Dendritic cell treated with granulocyte-macrophage colony-stimulating factor and Interleukin-4, amounts not matched to agents 40 ng/mL and 50 ng/mL, for 4 days (primary cell): Measurements from ENCODE around the gene PDIA2.

Experiments used
- H3K27ac Mint-ChIP-seq: one replicate; pipeline ENCODE4 v1.8.0; 2022; ENCODE audit warnings: mild to moderate bottlenecking, mixed read lengths
- H3K27me3 Mint-ChIP-seq: one replicate; pipeline ENCODE4 v1.8.0; 2022; ENCODE audit warnings: mild to moderate bottlenecking, mixed read lengths
- H3K36me3 Mint-ChIP-seq: one replicate; pipeline ENCODE4 v1.8.0; 2022; ENCODE audit warnings: low read depth, mixed read lengths
- H3K4me1 Mint-ChIP-seq: one replicate; pipeline ENCODE4 v1.8.0; 2022; ENCODE audit warnings: low read depth, mixed read lengths
- H3K4me3 Mint-ChIP-seq: one replicate; pipeline ENCODE4 v1.8.0; 2022; ENCODE audit warnings: mild to moderate bottlenecking, moderate library complexity, mixed read lengths
- H3K9me3 Mint-ChIP-seq: one replicate; pipeline ENCODE4 v1.8.0; 2022; ENCODE audit warnings: mixed read lengths
- intact Hi-C: fragments of 100-400 bp; cut with micrococcal nuclease; formaldehyde crosslinking; loops from one replicate; pipeline ENCODE4 v1.15.0; 2022

The PDIA2 gene

DNA sequence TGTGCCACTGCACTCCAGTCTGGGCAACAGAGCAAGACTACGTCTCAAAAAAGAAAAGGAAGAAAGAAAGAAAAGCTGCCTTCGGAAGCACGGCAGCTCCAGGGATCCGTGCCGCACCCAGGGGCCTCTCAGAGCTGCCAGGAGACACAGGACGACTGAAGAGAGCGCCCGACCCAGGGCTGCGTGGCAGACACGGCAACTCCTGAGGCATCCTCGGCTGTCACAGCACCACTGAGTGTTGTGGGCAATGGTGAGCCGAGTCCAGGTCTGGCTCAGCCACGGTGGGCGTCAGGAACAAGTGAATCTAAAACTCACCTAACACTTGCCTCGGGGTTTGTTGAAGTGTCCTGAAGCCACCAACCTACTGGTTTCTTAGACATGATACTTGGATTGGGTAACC, 28.8 kb downstream of the PDIA2 start:
- peaks cover 93% of the 10 kb centered on the region for H3K36me3 Mint-ChIP-seq
- intact Hi-C loops: no loop called here
- H3K4me3 Mint-ChIP-seq: no peak overlapping the region
- no peaks in the 10 kb centered on the region for H3K27me3 Mint-ChIP-seq
- H3K27ac Mint-ChIP-seq: no peak overlapping the region
- H3K9me3 Mint-ChIP-seq: no peaks in the 10 kb centered on the region
- H3K4me1 Mint-ChIP-seq: peaks cover 14% of the 10 kb centered on the region

DNA sequence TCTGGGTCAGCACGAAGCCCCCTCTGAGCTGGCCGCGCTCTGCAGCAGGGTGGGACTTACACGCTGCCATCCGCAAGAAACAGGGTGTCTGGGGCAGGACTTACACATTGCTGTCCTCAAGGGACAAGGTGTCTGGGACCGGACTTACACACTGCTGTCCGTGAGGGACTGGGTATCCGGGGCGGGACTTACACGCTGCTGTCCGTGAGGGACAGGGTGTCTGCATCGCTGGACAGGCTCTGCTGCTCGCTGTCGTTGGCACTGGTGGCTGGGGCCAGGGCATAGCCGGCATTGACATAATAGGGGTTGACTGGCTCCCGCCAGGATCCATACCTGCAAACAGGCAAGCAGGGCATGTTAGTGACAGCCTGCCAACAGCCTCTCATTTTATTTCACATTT, 31.4 kb downstream of the PDIA2 start:
- Mint-ChIP-seq H3K4me1 (no peaks in the 10 kb centered on the region), H3K36me3 (peaks cover 88% of the 10 kb centered on the region), H3K4me3 (no peak overlapping the region), H3K27me3 (no peaks in the 10 kb centered on the region), H3K27ac (no peak overlapping the region), H3K9me3 (no peaks in the 10 kb centered on the region)
- intact Hi-C loops: no loop called here

DNA sequence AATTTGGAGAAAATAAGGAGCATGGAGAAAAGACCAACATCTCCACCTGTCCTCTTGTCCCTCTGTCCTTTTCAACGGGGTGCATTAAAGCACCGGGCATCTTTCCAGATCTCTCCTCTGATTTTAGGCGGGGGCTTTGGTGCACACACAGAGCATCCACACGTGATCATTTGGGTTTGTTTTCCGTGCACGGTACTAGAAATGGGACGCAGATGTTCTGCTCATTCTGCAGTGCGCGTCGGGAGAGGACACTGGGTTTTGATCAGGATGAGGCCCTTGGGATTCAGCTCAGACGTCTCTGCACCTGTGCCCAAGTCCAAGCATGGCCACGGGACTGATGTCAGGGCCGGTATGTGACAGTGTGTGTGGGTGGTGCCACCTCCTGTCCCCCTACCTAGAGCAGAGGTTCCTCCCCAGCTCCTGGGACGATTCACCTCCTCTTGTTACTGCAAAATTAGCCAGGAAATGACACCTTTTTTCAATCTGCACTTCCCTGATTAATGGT, 31.9 kb downstream of the PDIA2 start:
- peaks cover 2% of the 10 kb centered on the region for H3K4me1 Mint-ChIP-seq
- H3K9me3 Mint-ChIP-seq: no peaks in the 10 kb centered on the region
- H3K4me3 Mint-ChIP-seq: no peak overlapping the region
- H3K36me3 Mint-ChIP-seq: peaks cover 88% of the 10 kb centered on the region
- intact Hi-C loops: loop anchor here (5.0 kb wide), 1 partner anchor 37 kb away; the partner anchor contains the start of gene AXIN1
- no peak overlapping the region for H3K27ac Mint-ChIP-seq
- H3K27me3 Mint-ChIP-seq: no peaks in the 10 kb centered on the region

DNA sequence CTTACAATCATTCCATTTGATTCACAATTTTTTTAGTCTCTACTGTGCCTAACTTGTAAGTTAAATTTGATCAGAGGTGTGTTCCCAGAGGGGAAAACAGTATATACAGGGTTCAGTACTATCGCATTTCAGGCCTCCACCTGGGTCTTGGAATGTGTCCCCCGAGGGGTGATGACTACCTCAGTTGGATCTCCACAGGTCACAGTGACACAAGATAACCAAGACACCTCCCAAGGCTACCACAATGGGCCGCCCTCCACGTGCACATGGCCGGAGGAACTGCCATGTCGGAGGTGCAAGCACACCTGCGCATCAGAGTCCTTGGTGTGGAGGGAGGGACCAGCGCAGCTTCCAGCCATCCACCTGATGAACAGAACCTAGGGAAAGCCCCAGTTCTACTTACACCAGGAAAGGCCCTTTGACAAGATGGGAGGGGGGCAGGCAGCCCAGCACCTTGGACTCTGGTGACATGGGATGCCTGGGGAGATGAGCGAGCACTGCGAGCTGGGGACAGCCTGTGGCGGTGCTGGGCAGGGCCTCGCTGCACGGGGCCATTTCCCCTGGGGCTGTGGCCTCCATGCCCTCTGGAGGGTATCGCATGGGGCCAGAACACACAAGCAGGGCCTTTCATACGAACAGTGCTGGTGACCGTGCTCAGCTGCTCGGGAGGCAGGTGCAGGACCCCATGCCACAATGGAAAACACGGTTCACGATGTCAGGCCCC, 33.9 kb downstream of the PDIA2 start:
- H3K36me3 Mint-ChIP-seq: peaks cover 82% of the 10 kb centered on the region

DNA sequence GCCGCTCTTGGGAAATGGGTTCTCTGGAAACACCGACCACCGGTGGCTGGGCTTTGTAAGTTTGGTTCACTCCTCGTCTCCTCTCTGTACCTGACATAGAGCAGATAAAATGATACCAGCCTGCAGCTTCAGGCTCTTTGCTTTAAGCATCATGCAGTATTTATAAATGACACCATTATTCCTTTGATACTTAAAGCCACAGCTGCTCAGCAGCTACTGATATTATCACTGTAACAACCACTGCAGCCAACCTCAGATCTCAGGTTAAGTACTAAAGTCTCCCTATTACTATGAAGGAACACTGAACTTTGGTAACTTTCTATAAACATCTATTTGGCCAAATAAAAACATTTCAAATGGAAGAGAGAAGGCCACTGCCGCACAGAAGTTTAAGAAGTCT, 34.6 kb downstream of the PDIA2 start:
- peaks cover 5% of the 10 kb centered on the region for H3K4me1 Mint-ChIP-seq
- H3K27me3 Mint-ChIP-seq: no peaks in the 10 kb centered on the region
- no peak overlapping the region for H3K27ac Mint-ChIP-seq
- peaks cover 82% of the 10 kb centered on the region for H3K36me3 Mint-ChIP-seq
- H3K9me3 Mint-ChIP-seq: no peaks in the 10 kb centered on the region
- intact Hi-C loops: loop anchor here (5.0 kb wide), 1 partner anchor 35 kb away; the partner anchor contains the start of gene AXIN1
- H3K4me3 Mint-ChIP-seq: no peak overlapping the region

More for the DNA sequence above, 33.9 kb downstream of the PDIA2 start:
- intact Hi-C loops: loop anchor here (5.0 kb wide), 1 partner anchor 35 kb away; the partner anchor contains the start of gene AXIN1
- Mint-ChIP-seq H3K4me1 (peaks cover 5% of the 10 kb centered on the region), H3K9me3 (no peaks in the 10 kb centered on the region), H3K27ac (no peak overlapping the region), H3K4me3 (no peak overlapping the region), H3K27me3 (no peaks in the 10 kb centered on the region)

DNA sequence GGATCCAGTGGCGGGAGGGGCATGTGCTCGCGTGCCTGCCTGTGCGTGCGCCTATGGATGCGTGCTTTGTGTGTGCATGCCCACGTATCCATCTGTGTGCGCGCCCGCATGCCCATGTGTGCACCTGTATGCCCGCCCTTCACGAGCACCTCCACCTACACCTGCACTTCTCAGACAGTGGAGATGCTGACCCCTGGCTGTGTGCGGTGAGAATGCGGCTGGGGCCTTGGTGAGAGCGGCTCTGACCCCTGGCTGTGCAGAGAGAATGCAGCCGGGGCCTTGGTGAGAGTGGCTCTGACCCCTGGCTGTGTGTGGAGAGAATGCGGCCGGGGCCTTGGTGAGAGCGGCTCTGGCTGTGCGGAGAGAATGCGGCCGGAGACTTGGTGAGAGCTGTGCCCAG, 35.7 kb downstream of the PDIA2 start:
- Mint-ChIP-seq H3K4me1 (peaks cover 13% of the 10 kb centered on the region), H3K4me3 (no peak overlapping the region), H3K27me3 (no peaks in the 10 kb centered on the region), H3K9me3 (no peaks in the 10 kb centered on the region), H3K27ac (peak overlapping the region; percentile 15), H3K36me3 (peaks cover 76% of the 10 kb centered on the region)
- intact Hi-C loops: loop anchor here (5.0 kb wide), 1 partner anchor 34 kb away; the partner anchor contains the start of gene AXIN1

DNA sequence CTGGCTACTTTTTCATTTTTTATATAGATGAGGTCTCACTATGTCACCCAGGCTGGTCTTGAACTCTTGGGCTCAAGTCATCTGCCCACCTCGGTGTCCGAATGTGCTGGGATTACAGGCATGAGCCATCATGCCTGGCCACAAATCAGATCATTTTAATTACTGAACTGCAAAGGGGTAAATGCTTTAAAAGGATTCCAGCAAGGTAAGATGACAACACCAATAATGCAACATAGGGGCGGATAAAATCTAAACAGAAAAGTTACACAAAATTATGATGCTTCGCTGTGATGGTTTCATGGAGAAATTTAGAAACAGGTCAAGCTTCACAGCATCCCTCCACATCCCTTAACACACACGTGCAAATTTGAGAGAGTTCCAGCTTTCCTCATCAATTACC, 37.2 kb downstream of the PDIA2 start:
- no peaks in the 10 kb centered on the region for H3K27me3 Mint-ChIP-seq
- H3K36me3 Mint-ChIP-seq: peaks cover 76% of the 10 kb centered on the region
- intact Hi-C loops: no loop called here
- no peak overlapping the region for H3K27ac Mint-ChIP-seq
- H3K9me3 Mint-ChIP-seq: no peaks in the 10 kb centered on the region
- H3K4me1 Mint-ChIP-seq: peaks cover 28% of the 10 kb centered on the region
- no peak overlapping the region for H3K4me3 Mint-ChIP-seq

DNA sequence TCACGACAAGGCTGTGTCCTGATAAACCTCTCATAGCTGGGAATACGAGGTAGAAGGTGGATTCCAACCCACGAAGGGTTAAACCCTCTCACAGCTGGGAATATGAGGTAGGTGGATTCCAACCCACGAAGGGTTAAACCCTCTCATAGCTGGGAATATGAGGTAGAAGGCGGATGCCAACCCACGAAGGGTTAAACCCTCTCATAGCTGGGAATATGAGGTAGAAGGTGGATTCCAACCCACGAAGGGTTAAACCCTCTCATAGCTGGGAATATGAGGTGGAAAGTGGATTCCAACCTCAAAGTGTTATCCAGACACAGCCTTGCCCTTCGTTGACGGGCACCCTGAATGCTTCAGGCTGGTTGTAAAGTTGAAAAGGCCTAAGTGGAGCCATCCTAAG, 38.6 kb downstream of the PDIA2 start:
- intact Hi-C loops: no loop called here
- Mint-ChIP-seq H3K4me3 (no peak overlapping the region), H3K27ac (no peak overlapping the region), H3K36me3 (peaks cover 74% of the 10 kb centered on the region), H3K9me3 (no peaks in the 10 kb centered on the region), H3K27me3 (no peaks in the 10 kb centered on the region), H3K4me1 (peaks cover 37% of the 10 kb centered on the region)

DNA sequence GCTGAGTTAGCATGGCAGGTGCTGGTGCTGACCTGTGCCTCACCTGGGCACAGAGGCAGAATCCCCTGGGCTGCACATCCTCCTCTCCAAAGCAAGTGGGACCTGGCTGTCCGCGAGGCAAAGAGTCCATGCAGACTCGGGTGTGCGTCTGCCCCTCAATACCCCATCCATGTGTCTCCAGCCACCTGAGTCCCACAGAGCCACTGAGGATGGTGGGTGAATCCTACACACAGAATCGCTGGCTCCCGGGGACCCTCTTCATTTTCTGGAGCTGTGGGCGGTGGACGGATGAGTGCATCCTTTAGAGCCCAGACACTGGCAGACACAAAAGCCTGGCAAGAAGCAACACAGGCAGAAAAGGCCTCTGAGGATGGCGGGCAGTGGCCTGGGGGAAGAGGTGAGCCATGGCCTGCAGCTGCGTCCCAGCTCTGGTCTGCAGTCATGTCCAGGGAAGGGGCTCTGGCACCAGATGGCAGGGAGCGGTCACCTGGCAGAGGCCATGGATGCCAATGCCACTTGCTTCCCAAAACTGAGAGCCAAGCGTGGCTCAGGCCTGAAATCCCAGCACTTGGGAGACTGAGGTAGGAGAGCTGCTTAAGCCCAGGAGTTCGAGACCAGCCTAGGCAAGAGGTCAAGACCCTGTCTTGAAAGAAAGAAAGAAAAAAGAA, 39.6 kb downstream of the PDIA2 start:
- Mint-ChIP-seq H3K4me1 (peaks cover 47% of the 10 kb centered on the region), H3K27me3 (no peaks in the 10 kb centered on the region), H3K36me3 (peaks cover 67% of the 10 kb centered on the region), H3K27ac (peak overlapping the region; percentile 33), H3K4me3 (no peak overlapping the region), H3K9me3 (no peaks in the 10 kb centered on the region)
- intact Hi-C loops: no loop called here

DNA sequence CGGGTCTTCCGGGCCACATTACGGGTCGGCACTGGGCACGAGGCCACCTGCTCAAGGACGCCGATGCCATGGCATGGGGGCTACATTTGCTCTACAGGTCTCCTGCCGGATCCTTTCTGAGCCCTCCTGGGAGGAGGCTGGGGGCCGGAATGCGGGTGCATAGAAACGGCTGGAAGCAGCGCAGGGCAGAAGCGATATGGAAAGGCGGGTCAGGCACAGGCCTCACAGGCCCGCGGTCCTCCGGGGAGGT, 41.2 kb downstream of the PDIA2 start:
- Mint-ChIP-seq H3K27ac (peak overlapping the region; percentile 79), H3K4me1 (peaks cover 53% of the 10 kb centered on the region), H3K4me3 (peak overlapping the region; percentile 76), H3K9me3 (no peaks in the 10 kb centered on the region), H3K27me3 (no peaks in the 10 kb centered on the region), H3K36me3 (peaks cover 53% of the 10 kb centered on the region)
- intact Hi-C loops: no loop called here

DNA sequence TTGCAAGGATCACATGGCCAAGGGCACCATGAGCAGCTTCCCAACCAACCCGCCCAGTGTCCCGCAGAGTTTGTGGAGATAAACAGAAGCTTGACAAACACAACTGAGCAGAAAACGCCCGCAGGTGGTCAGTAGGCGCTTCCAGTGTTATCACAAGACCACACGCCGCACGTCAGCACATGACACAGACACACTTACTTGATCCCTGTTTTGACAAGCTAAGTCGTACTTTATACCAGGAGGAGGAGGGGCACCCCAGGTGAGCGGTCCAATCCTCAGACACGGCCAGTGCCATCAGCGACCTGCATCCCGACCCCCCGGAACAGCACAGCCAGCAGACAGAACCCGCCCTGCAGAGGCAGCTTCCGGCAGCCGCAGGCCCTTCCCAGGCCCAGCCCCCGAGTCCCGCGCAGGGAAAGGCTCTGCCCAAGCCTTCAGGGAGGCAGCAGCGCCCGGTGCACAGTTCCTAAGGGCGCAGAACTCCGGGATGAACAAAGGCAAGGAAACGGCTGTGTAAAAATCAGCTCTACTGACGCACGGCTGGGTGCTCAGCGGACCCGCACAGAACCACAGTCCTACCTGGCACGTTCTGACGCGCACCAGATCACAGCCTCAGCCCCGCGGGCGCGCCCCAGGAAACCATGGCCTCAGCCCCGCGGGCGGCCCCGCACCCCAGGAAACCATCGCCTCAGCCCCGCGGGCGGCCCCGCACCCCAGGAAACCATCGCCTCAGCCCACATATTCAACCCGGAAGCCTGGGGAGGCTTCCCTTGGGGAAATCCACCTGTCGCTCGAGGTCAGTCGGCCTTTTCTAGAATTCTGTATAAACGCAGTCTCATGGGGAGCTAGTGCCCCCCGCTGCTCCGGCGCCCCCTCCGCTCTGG, 41.7 kb downstream of the PDIA2 start:
- Mint-ChIP-seq H3K4me1 (peaks cover 54% of the 10 kb centered on the region), H3K9me3 (no peaks in the 10 kb centered on the region), H3K27me3 (no peaks in the 10 kb centered on the region), H3K36me3 (peaks cover 47% of the 10 kb centered on the region), H3K27ac (peak overlapping the region; percentile 79), H3K4me3 (peak overlapping the region; percentile 76)
- intact Hi-C loops: no loop called here

DNA sequence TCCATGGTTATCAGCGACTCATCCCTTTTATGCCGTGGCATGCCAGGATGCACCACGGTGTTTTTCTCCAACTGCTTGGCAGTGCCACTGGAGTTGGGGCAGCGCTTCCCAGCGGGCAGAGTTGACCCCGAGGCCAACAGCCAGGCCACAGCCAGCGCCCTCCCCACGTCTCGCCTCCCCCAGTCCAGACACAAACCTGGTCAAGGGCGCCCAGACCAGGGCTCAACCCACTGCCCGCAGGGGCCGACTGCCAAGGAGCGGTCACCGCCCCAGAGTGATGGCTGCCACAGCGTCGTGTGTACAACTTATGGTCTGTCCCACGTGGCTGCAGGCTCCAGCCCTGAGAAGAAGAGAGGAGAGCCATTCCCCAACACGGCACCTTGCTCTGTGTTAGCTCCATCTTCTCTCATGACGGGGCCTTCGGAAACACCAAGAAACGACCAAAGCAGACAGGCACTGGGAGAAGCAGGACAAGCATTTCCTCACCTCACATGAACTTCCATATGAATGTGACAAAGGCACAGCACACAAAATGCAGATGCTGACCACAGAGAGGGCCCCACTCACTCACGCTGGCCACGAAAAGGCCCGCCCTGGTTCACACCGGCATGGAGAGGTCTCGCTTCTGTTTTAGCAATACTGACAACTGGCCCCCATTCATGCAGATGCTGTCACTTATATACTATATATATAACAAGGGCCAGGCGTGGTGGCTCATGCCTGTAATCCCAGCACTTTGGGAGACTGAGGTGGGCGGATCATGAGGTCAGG, 42.6 kb downstream of the PDIA2 start:
- Mint-ChIP-seq H3K4me3 (peak overlapping the region; percentile 76), H3K27ac (peak overlapping the region; percentile 79), H3K27me3 (no peaks in the 10 kb centered on the region), H3K4me1 (peaks cover 56% of the 10 kb centered on the region), H3K36me3 (peaks cover 48% of the 10 kb centered on the region), H3K9me3 (no peaks in the 10 kb centered on the region)
- intact Hi-C loops: no loop called here

DNA sequence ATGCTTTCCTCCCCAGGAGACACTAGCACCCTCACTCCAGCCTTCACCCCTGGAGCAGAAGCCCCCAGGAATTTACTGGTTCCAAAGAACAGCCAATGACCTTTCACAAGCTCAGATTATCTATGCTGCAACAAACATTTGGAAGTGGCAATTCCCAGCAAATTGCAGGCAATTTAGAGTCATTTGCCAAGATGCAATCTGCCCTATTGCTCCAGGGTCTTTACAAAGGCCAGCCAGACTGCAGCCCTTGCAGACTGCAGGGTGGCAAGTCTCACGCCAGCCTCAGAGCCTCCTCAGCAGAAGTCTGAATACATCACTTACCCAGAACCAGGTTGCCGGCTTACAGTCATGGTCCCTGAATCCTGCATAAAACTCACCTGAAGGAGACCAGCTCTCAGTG, 47.8 kb downstream of the PDIA2 start:
- Mint-ChIP-seq H3K27ac (no peak overlapping the region), H3K4me3 (no peak overlapping the region), H3K36me3 (peaks cover 15% of the 10 kb centered on the region), H3K27me3 (no peaks in the 10 kb centered on the region), H3K9me3 (no peaks in the 10 kb centered on the region), H3K4me1 (peaks cover 72% of the 10 kb centered on the region)
- intact Hi-C loops: no loop called here
